ENCODE data around the gene OR56B1. TPM values are rescaled to one million over a fixed set of nuclear protein-coding genes. Genes with fewer than 3 reads are reported as not detected.

The OR56B1 gene
- polyA plus RNA-seq, 2 of the 4 experiments (the other 2 are of a cell fraction): not detected

GRCh38 chr11:5719703-5720495 is 16.3 kb upstream of the OR56B1 start:
- Histone ChIP-seq H3K4me2 (no peak overlapping the region), H3K27ac (no peak overlapping the region), H3K4me1 (no peaks in the 10 kb centered on the region), H3K9me3 (no peaks in the 10 kb centered on the region), H3K4me3 (no peak overlapping the region)
- no peak for TF ChIP-seq MAX (IDR thresholded peaks at IDR 0.05)
- no peak for TF ChIP-seq TFCP2L1 (CRISPR knock-in tag; IDR thresholded peaks at IDR 0.05)
- no peak for TF ChIP-seq PHF8 (IDR thresholded peaks at IDR 0.05; ENCODE audit: borderline replicate concordance, low read depth)
- TF ChIP-seq KDM5A (IDR thresholded peaks at IDR 0.05): no peak
- TF ChIP-seq MYC (IDR thresholded peaks at IDR 0.05; ENCODE audit: borderline replicate concordance, low read length): no peak
- TF ChIP-seq CTCF (IDR thresholded peaks at IDR 0.05): no peak
- TF ChIP-seq FOSB (CRISPR knock-in tag; IDR thresholded peaks at IDR 0.05): no peak
- TF ChIP-seq BCL3 (IDR thresholded peaks at IDR 0.05): no peak
- TF ChIP-seq FOXS1 (CRISPR knock-in tag; IDR thresholded peaks at IDR 0.05): no peak
- TF ChIP-seq, protein P1, sequence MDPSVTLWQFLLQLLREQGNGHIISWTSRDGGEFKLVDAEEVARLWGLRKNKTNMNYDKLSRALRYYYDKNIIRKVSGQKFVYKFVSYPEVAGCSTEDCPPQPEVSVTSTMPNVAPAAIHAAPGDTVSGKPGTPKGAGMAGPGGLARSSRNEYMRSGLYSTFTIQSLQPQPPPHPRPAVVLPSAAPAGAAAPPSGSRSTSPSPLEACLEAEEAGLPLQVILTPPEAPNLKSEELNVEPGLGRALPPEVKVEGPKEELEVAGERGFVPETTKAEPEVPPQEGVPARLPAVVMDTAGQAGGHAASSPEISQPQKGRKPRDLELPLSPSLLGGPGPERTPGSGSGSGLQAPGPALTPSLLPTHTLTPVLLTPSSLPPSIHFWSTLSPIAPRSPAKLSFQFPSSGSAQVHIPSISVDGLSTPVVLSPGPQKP (IDR thresholded peaks at IDR 0.05; ENCODE audit: low read depth, low read length): no peak
- no peak for TF ChIP-seq RFX5 (IDR thresholded peaks at IDR 0.05)
- TF ChIP-seq, protein P2, sequence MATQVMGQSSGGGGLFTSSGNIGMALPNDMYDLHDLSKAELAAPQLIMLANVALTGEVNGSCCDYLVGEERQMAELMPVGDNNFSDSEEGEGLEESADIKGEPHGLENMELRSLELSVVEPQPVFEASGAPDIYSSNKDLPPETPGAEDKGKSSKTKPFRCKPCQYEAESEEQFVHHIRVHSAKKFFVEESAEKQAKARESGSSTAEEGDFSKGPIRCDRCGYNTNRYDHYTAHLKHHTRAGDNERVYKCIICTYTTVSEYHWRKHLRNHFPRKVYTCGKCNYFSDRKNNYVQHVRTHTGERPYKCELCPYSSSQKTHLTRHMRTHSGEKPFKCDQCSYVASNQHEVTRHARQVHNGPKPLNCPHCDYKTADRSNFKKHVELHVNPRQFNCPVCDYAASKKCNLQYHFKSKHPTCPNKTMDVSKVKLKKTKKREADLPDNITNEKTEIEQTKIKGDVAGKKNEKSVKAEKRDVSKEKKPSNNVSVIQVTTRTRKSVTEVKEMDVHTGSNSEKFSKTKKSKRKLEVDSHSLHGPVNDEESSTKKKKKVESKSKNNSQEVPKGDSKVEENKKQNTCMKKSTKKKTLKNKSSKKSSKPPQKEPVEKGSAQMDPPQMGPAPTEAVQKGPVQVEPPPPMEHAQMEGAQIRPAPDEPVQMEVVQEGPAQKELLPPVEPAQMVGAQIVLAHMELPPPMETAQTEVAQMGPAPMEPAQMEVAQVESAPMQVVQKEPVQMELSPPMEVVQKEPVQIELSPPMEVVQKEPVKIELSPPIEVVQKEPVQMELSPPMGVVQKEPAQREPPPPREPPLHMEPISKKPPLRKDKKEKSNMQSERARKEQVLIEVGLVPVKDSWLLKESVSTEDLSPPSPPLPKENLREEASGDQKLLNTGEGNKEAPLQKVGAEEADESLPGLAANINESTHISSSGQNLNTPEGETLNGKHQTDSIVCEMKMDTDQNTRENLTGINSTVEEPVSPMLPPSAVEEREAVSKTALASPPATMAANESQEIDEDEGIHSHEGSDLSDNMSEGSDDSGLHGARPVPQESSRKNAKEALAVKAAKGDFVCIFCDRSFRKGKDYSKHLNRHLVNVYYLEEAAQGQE (IDR thresholded peaks at IDR 0.05): no peak
- no peak for TF ChIP-seq CBX8 (IDR thresholded peaks at IDR 0.05)
- no peak for TF ChIP-seq USF2 (IDR thresholded peaks at IDR 0.05)
- POLR2A ChIA-PET: no interaction called here
- WGBS (ENCODE audit: missing lambda C conversion rate): 46% methylated on average over 3 of the region's 3 CpGs
- CTCF ChIA-PET: interaction anchor here (1.1 kb wide), 1 partner anchor 28 kb away, joined by 3 read pairs; no protein-coding TSS in a partner anchor
- DNase-seq (ENCODE audit: low read depth in 1 of 2, low spot score in 1 of 2): no peak
- FAIRE-seq: no peak
- no peak for ATAC-seq

DNA sequence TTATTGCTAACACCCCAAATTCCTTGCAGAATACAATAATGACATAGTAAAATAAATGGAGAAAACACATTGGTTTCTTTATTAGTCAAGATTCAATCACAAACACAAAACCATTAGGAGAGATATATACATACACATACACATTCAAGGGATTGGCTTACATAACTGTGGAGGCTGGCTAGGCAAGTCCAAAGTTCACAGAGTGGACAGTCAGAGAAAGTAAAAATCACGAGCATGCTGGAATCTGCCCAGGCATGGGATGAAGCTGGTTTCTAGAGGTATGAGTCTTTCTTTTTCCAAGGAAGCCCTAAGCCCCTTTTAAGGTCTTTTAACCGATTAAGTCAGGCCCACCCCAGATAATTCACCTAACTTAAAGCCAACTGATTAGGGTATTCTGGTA is 13.6 kb upstream of the OR56B1 start:
- FAIRE-seq: no peak
- ChIA-PET CTCF (interaction anchor here (1.6 kb wide), 1 partner anchor 10 kb away, joined by 5 read pairs; no protein-coding TSS in a partner anchor), POLR2A (no interaction called here)
- H3K27ac ChIP-seq: no peak overlapping the region
- no peak for DNase-seq (ENCODE audit: low read depth in 1 of 2, low spot score in 1 of 2)
- H3K4me2 ChIP-seq: no peak overlapping the region
- no peaks in the 10 kb centered on the region for H3K4me1 ChIP-seq
- no peaks in the 10 kb centered on the region for H3K9me3 ChIP-seq
- ATAC-seq: no peak
- H3K4me3 ChIP-seq: no peak overlapping the region
- WGBS (ENCODE audit: missing lambda C conversion rate): 8% methylated on average over 2 of the region's 2 CpGs
- TF ChIP-seq JUNB (IDR thresholded peaks at IDR 0.05): no peak
- no peak for TF ChIP-seq RARB (CRISPR knock-in tag; IDR thresholded peaks at IDR 0.05)
- no peak for TF ChIP-seq POLR2A (IDR thresholded peaks at IDR 0.05; ENCODE audit: low read length)
- no peak for TF ChIP-seq BHLHE40 (IDR thresholded peaks at IDR 0.05; ENCODE audit: low read depth, low read length)
- TF ChIP-seq FOSL2 (IDR thresholded peaks at IDR 0.05): no peak
- TF ChIP-seq FOSL2 (CRISPR knock-in tag; IDR thresholded peaks at IDR 0.05): no peak
- TF ChIP-seq CHD4 (IDR thresholded peaks at IDR 0.05; ENCODE audit: borderline replicate concordance): no peak
- TF ChIP-seq MAFK (IDR thresholded peaks at IDR 0.05; ENCODE audit: partially characterized antibody): no peak
- no peak for TF ChIP-seq HOXB13 (CRISPR knock-in tag; IDR thresholded peaks at IDR 0.05; ENCODE audit: low read depth)
- TF ChIP-seq BCL3 (IDR thresholded peaks at IDR 0.05): no peak
- no peak for TF ChIP-seq CEBPB (IDR thresholded peaks at IDR 0.05)
- no peak for TF ChIP-seq HES2 (IDR thresholded peaks at IDR 0.05)
- TF ChIP-seq EP300 (IDR thresholded peaks at IDR 0.05): no peak
